Mesenchymal stem cell (in vitro differentiated cells and primary cell): Measurements from ENCODE around the gene NRG3.

ENCODE experiments used
- DNase-seq: peaks from one replicate; pipeline ENCODE4 v3.0.0-alpha.2; 2013
- H2AFZ ChIP-seq: one replicate; pipeline ENCODE4 v1.6.1; 2013; ENCODE audit warnings: low read depth, mild to moderate bottlenecking, control low read depth, inconsistent platforms, low read length, moderate library complexity
- H2AK5ac ChIP-seq: 2 replicates; pipeline ENCODE4 v1.6.1; 2013; ENCODE audit warnings: low read length, moderate library complexity, mild to moderate bottlenecking, inconsistent platforms; ENCODE audit not compliant: severe bottlenecking
- H2BK120ac ChIP-seq: one replicate; pipeline ENCODE4 v1.6.1; 2013; ENCODE audit warnings: low read depth, mild to moderate bottlenecking, inconsistent platforms, low read length, moderate library complexity
- H2BK12ac ChIP-seq, 2 experiments: one replicate each; pipeline ENCODE4 v1.6.1; 2013; ENCODE audit warnings: inconsistent platforms in 2 of 2, low read length in 2 of 2, mild to moderate bottlenecking in 2 of 2, moderate library complexity in 2 of 2, control low read depth in 1 of 2
- H2BK15ac ChIP-seq: one replicate; pipeline ENCODE4 v1.6.1; 2013; ENCODE audit warnings: mild to moderate bottlenecking, low read depth, inconsistent platforms; ENCODE audit not compliant: poor library complexity, severe bottlenecking
- H2BK5ac ChIP-seq: 2 replicates; pipeline ENCODE4 v1.6.1; 2013; ENCODE audit warnings: low read depth, mild to moderate bottlenecking, low read length, control low read depth, inconsistent platforms; ENCODE audit not compliant: poor library complexity, severe bottlenecking
- H3K14ac ChIP-seq, 2 experiments: one replicate each; pipeline ENCODE4 v1.6.1; 2013; ENCODE audit warnings: inconsistent platforms in 2 of 2, low read length in 2 of 2, control low read depth in 1 of 2, mild to moderate bottlenecking in 1 of 2, moderate library complexity in 1 of 2
- H3K18ac ChIP-seq, 2 experiments: one replicate each; pipeline ENCODE4 v1.6.1; 2013; ENCODE audit warnings: inconsistent platforms in 2 of 2, low read length in 2 of 2, control low read depth in 1 of 2, low read depth in 1 of 2, mild to moderate bottlenecking in 1 of 2
- H3K23ac ChIP-seq, 2 experiments: one replicate each; pipeline ENCODE4 v1.6.1; 2013; ENCODE audit warnings: inconsistent platforms in 2 of 2, low read length in 2 of 2, mild to moderate bottlenecking in 2 of 2, moderate library complexity in 2 of 2, control low read depth in 1 of 2
- H3K27ac ChIP-seq: 2 replicates; pipeline ENCODE4 v1.5.1; 2013; ENCODE audit warnings: mild to moderate bottlenecking, moderate library complexity, low read length, control low read depth, inconsistent platforms; ENCODE audit not compliant: poor library complexity, severe bottlenecking
- H3K27me3 ChIP-seq, 2 experiments: 2 replicates each; pipeline versions ENCODE4 v1.6.1 to v1.7.0; 2013; ENCODE audit warnings: low read length in 2 of 2, mild to moderate bottlenecking in 2 of 2, moderate library complexity in 2 of 2, control low read depth in 1 of 2, inconsistent platforms in 1 of 2; ENCODE audit not compliant: control insufficient read depth in 1 of 2, insufficient read depth in 1 of 2
- H3K36me3 ChIP-seq, 2 experiments: 2 replicates each; pipeline versions ENCODE4 v1.6.1 to v1.7.0; 2013; ENCODE audit warnings: low read length in 2 of 2, control low read depth in 1 of 2, inconsistent platforms in 1 of 2, low read depth in 1 of 2, mild to moderate bottlenecking in 1 of 2; ENCODE audit not compliant: insufficient read depth in 2 of 2, control insufficient read depth in 1 of 2
- H3K4ac ChIP-seq, 2 experiments: one replicate each; pipeline ENCODE4 v1.6.1; 2013; ENCODE audit warnings: inconsistent platforms in 2 of 2, low read length in 2 of 2, mild to moderate bottlenecking in 2 of 2, moderate library complexity in 2 of 2, control low read depth in 1 of 2, low read depth in 1 of 2
- H3K4me1 ChIP-seq: 2 replicates; pipeline ENCODE4 v1.6.1; 2013; ENCODE audit warnings: low read depth, low read length, control low read depth; ENCODE audit not compliant: control insufficient read depth, insufficient read depth
- H3K4me2 ChIP-seq: 2 replicates; pipeline ENCODE4 v1.6.1; 2013; ENCODE audit warnings: low read length, mild to moderate bottlenecking, inconsistent platforms; ENCODE audit not compliant: poor library complexity, severe bottlenecking
- H3K4me3 ChIP-seq, 2 experiments: 2 replicates each; pipeline versions ENCODE4 v1.5.1 to v1.7.0; 2013; ENCODE audit warnings: low read length in 2 of 2, mild to moderate bottlenecking in 2 of 2, control low read depth in 1 of 2, low read depth in 1 of 2; ENCODE audit not compliant: insufficient read depth in 1 of 2
- H3K79me1 ChIP-seq: replicated peaks from 2 replicates; pipeline ENCODE4 v1.6.1; 2013; ENCODE audit warnings: mild to moderate bottlenecking, control low read depth, low read length, inconsistent platforms; ENCODE audit not compliant: poor library complexity, severe bottlenecking
- H3K9ac ChIP-seq: 2 replicates; pipeline ENCODE4 v1.7.0; 2013; ENCODE audit warnings: mild to moderate bottlenecking, low read length, moderate library complexity
- H3K9me3 ChIP-seq: 2 replicates; pipeline ENCODE4 v1.7.0; 2013; ENCODE audit warnings: mild to moderate bottlenecking, low read length; ENCODE audit not compliant: control insufficient read depth
- H4K8ac ChIP-seq: one replicate; pipeline ENCODE4 v1.6.1; 2013; ENCODE audit warnings: inconsistent platforms, mild to moderate bottlenecking, low read length, moderate library complexity
- H4K91ac ChIP-seq: one replicate; pipeline ENCODE4 v1.6.1; 2013; ENCODE audit warnings: mild to moderate bottlenecking, low read length, inconsistent platforms
- WGBS: methylation state at CpG from one replicate; pipeline ENCODE4 v1.1.7; 2013; ENCODE audit warnings: mixed read lengths; 5-methylcytosine and 5-hydroxymethylcytosine counted together

Gene NRG3

GRCh38 chr10:82968533-82968932 lies 1093.5 kb downstream of the NRG3 start:
- Histone ChIP-seq H3K4me1 (no peaks in the 10 kb centered on the region), H3K27ac (no peak overlapping the region), H3K23ac (no peak overlapping the region), H3K14ac (no peak overlapping the region), H2BK120ac (no peak overlapping the region), H3K27me3 (no peaks in the 10 kb centered on the region), H3K18ac (no peak overlapping the region), H2BK15ac (no peak overlapping the region), H3K36me3 (no peaks in the 10 kb centered on the region), H3K4me3 (no peak overlapping the region), H3K79me1 (no peaks in the 10 kb centered on the region), H3K9me3 (no peaks in the 10 kb centered on the region), H3K4me2 (no peak overlapping the region), H3K4ac (no peak overlapping the region), H3K9ac (no peak overlapping the region), H4K91ac (no peak overlapping the region), H2BK5ac (no peak overlapping the region), H2AK5ac (no peak overlapping the region), H2BK12ac (no peak overlapping the region), H2AFZ (no peak overlapping the region), H4K8ac (no peak overlapping the region)
- WGBS, result 100% methylated on average over 3 of the region's 5 CpGs
- no peak for DNase-seq

- WGBS, result 40% methylated on average over 1 of the region's 1 CpG
- Histone ChIP-seq H3K4me2 (no peak overlapping the region), H3K4me3 (no peak overlapping the region)
Measured at GRCh38 chr10:82969405-82969804, 1094.4 kb downstream of the NRG3 start.

GRCh38 chr10:82980321-82980720 lies 1105.3 kb downstream of the NRG3 start:
- H2BK5ac ChIP-seq, result no peak overlapping the region
- no peak overlapping the region for H3K4me3 ChIP-seq
- no peak overlapping the region for H4K91ac ChIP-seq
- H3K23ac ChIP-seq, result no peak overlapping the region
- peak overlapping the region; percentile 66 for H2AK5ac ChIP-seq
- H3K4me2 ChIP-seq, result no peak overlapping the region
- DNase-seq, result no peak
- peak overlapping the region; percentile 94 for H3K27ac ChIP-seq
- H4K8ac ChIP-seq, result no peak overlapping the region
- H3K9ac ChIP-seq, result no peak overlapping the region
- H3K27me3 ChIP-seq, result no peaks in the 10 kb centered on the region
- H3K18ac ChIP-seq, result no peak overlapping the region
- 87% methylated on average over 5 of the region's 5 CpGs for WGBS
- H2AFZ ChIP-seq, result no peak overlapping the region
- peaks cover 2% of the 10 kb centered on the region for H3K4me1 ChIP-seq
- no peak overlapping the region for H2BK12ac ChIP-seq
- no peaks in the 10 kb centered on the region for H3K36me3 ChIP-seq
- no peak overlapping the region for H2BK120ac ChIP-seq
- H3K4ac ChIP-seq, result no peak overlapping the region
- no peaks in the 10 kb centered on the region for H3K9me3 ChIP-seq
- H3K79me1 ChIP-seq, result no peaks in the 10 kb centered on the region
- no peak overlapping the region for H2BK15ac ChIP-seq
- no peak overlapping the region for H3K14ac ChIP-seq

More at GRCh38 chr10:82969405-82969804, 1094.4 kb downstream of the NRG3 start:
- Histone ChIP-seq H3K9ac (no peak overlapping the region), H3K9me3 (no peaks in the 10 kb centered on the region), H2AFZ (no peak overlapping the region), H3K18ac (no peak overlapping the region), H2BK120ac (no peak overlapping the region), H4K8ac (no peak overlapping the region), H4K91ac (no peak overlapping the region), H3K79me1 (no peaks in the 10 kb centered on the region), H3K4me1 (peaks cover 2% of the 10 kb centered on the region), H2BK15ac (no peak overlapping the region), H3K27me3 (no peaks in the 10 kb centered on the region), H3K14ac (no peak overlapping the region), H2BK5ac (no peak overlapping the region), H2BK12ac (no peak overlapping the region), H3K4ac (no peak overlapping the region), H3K27ac (no peak overlapping the region), H3K23ac (no peak overlapping the region), H2AK5ac (no peak overlapping the region), H3K36me3 (no peaks in the 10 kb centered on the region)
- peak; percentile 35 for DNase-seq

- H2BK12ac ChIP-seq, result peak overlapping the region in 1 of 2 experiments; percentile 29
- peak overlapping the region; percentile 13 for H2AK5ac ChIP-seq
- no peak overlapping the region for H2BK120ac ChIP-seq
- H3K27ac ChIP-seq, result peak overlapping the region; percentile 94
- no peak overlapping the region for H3K23ac ChIP-seq
- H3K79me1 ChIP-seq, result no peaks in the 10 kb centered on the region
- 72% methylated on average over 6 of the region's 6 CpGs for WGBS
- H4K91ac ChIP-seq, result no peak overlapping the region
- H3K4me3 ChIP-seq, result no peak overlapping the region
- H3K4ac ChIP-seq, result peak overlapping the region in 1 of 2 experiments; percentile 16
- DNase-seq, result peak; percentile 32
- H3K18ac ChIP-seq, result no peak overlapping the region
- H3K27me3 ChIP-seq, result no peaks in the 10 kb centered on the region
- no peak overlapping the region for H2BK15ac ChIP-seq
- H3K4me2 ChIP-seq, result no peak overlapping the region
- H3K9ac ChIP-seq, result peak overlapping the region; percentile 38
- H2BK5ac ChIP-seq, result no peak overlapping the region
- H3K14ac ChIP-seq, result no peak overlapping the region
- peak overlapping the region; percentile 11 for H2AFZ ChIP-seq
- H3K9me3 ChIP-seq, result no peaks in the 10 kb centered on the region
- no peaks in the 10 kb centered on the region for H3K36me3 ChIP-seq
- no peak overlapping the region for H4K8ac ChIP-seq
- peaks cover 2% of the 10 kb centered on the region for H3K4me1 ChIP-seq
Measured at GRCh38 chr10:82981137-82981723, 1106.2 kb downstream of the NRG3 start.
